ENCODE results near the gene PCDH9. TPM values are rescaled to one million over a fixed set of nuclear protein-coding genes. Genes with fewer than 3 reads are reported as not detected.

PCDH9 gene
- total and polyA plus RNA-seq, 2 of the 13 experiments (the other 11 are each of a cell fraction or from before 2014, with no cell fraction given) = 0.09 TPM; not detected in 1

DNA sequence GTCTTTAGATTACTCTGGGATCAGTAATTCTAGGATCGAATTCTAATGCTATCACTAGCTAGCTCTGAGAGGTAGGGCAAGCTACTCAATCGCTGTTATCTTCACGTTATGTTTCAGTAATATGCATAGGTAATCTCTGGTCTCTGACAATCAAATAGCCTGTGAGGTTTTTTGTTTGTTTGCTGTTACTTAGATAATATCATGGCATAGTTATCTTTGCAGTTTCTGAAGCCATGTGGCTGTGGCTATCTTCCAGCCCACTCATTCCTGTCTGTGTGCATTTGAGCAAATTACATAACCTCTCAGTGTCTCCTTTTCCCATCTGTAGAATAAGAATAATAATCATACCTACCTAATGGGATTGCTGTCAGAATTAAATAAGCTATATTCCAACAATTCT, 330.2 kb downstream of the PCDH9 start:
- H2AFZ ChIP-seq (ENCODE audit: low read length) = no peak overlapping the region
- ChIA-PET CTCF (ENCODE audit: low intra/inter-chr PET ratio, low total read pairs) (no interaction called here), POLR2A (no interaction called here)
- FAIRE-seq (no peak), ATAC-seq (no peak), DNase-seq (ENCODE audit: low spot score) (no peak)
- 2% methylated on average over 3 of the region's 3 CpGs for WGBS (ENCODE audit: low lambda C conversion rate)
- no TSS peak for BruUV-seq (replicated peaks)
- no peaks in the 10 kb centered on the region for H4K20me1 ChIP-seq (ENCODE audit: insufficient read depth, low read length)
- H3K4me2 ChIP-seq (ENCODE audit: low read depth, low read length) = no peak overlapping the region
- H3K27ac ChIP-seq (ENCODE audit: extremely low read length, insufficient read depth, low read length) = no peak overlapping the region
- no peaks in the 10 kb centered on the region for H3K27me3 ChIP-seq (ENCODE audit: control insufficient read depth in 1 of 2, insufficient read depth in 2 of 2, low read length in 2 of 2)
- no peaks in the 10 kb centered on the region for H3K79me2 ChIP-seq (ENCODE audit: insufficient read depth, low read length)
- intact Hi-C loops (cut with micrococcal nuclease; ENCODE audit: unreplicated experiment) (no loop called here), in situ Hi-C loops (cut with HindIII; ENCODE audit: extremely low pct_ligation_motif_present, low pct_unique_long_range_greater_than_20kb) (no loop called here)
- no peak overlapping the region for H3K9ac ChIP-seq (ENCODE audit: insufficient read depth, low read depth, low read length)
- no peaks in the 10 kb centered on the region for H3K4me1 ChIP-seq (ENCODE audit: insufficient read depth, low read length)
- no peak overlapping the region for H3K4me3 ChIP-seq (replicated peaks in 1 of 3; ENCODE audit: insufficient read depth in 1 of 3, low read depth in 2 of 3, low read length in 3 of 3)
- no peaks in the 10 kb centered on the region for H3K36me3 ChIP-seq (replicated peaks in 1 of 2; ENCODE audit: control insufficient read depth in 1 of 2, insufficient read depth in 2 of 2, low read length in 2 of 2)
- H3K9me3 ChIP-seq (ENCODE audit: low read length) = no peaks in the 10 kb centered on the region
- TF ChIP-seq ZNF652 (CRISPR knock-in tag; IDR thresholded peaks at IDR 0.05; ENCODE audit: borderline replicate concordance, low read depth) = no peak
- TF ChIP-seq AGO2 (optimal IDR thresholded peaks at IDR 0.05; ENCODE audit: low read depth, low read length) = no peak
- no peak for TF ChIP-seq ZC3H13 (CRISPR knock-in tag; IDR thresholded peaks at IDR 0.05)
- no peak for TF ChIP-seq THAP11 (CRISPR knock-in tag; IDR thresholded peaks at IDR 0.05)
- TF ChIP-seq, protein P1, sequence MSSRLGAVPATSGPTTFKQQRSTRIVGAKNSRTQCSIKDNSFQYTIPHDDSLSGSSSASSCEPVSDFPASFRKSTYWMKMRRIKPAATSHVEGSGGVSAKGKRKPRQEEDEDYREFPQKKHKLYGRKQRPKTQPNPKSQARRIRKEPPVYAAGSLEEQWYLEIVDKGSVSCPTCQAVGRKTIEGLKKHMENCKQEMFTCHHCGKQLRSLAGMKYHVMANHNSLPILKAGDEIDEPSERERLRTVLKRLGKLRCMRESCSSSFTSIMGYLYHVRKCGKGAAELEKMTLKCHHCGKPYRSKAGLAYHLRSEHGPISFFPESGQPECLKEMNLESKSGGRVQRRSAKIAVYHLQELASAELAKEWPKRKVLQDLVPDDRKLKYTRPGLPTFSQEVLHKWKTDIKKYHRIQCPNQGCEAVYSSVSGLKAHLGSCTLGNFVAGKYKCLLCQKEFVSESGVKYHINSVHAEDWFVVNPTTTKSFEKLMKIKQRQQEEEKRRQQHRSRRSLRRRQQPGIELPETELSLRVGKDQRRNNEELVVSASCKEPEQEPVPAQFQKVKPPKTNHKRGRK (CRISPR knock-in tag; IDR thresholded peaks at IDR 0.05) = no peak
- no peak for TF ChIP-seq ZNF577 (CRISPR knock-in tag; IDR thresholded peaks at IDR 0.05; ENCODE audit: borderline replicate concordance, low read depth)
- TF ChIP-seq ZNF225 (CRISPR knock-in tag; IDR thresholded peaks at IDR 0.05) = no peak
- TF ChIP-seq, protein P2, sequence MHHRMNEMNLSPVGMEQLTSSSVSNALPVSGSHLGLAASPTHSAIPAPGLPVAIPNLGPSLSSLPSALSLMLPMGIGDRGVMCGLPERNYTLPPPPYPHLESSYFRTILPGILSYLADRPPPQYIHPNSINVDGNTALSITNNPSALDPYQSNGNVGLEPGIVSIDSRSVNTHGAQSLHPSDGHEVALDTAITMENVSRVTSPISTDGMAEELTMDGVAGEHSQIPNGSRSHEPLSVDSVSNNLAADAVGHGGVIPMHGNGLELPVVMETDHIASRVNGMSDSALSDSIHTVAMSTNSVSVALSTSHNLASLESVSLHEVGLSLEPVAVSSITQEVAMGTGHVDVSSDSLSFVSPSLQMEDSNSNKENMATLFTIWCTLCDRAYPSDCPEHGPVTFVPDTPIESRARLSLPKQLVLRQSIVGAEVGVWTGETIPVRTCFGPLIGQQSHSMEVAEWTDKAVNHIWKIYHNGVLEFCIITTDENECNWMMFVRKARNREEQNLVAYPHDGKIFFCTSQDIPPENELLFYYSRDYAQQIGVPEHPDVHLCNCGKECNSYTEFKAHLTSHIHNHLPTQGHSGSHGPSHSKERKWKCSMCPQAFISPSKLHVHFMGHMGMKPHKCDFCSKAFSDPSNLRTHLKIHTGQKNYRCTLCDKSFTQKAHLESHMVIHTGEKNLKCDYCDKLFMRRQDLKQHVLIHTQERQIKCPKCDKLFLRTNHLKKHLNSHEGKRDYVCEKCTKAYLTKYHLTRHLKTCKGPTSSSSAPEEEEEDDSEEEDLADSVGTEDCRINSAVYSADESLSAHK (CRISPR knock-in tag; IDR thresholded peaks at IDR 0.05; ENCODE audit: borderline replicate concordance) = no peak
- no peak for TF ChIP-seq ZNF331 (CRISPR knock-in tag; IDR thresholded peaks at IDR 0.05)
- TF ChIP-seq ZNF772 (CRISPR knock-in tag; IDR thresholded peaks at IDR 0.05) = no peak
- TF ChIP-seq, protein P3, sequence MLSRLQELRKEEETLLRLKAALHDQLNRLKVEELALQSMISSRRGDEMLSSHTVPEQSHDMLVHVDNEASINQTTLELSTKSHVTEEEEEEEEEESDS (CRISPR knock-in tag; IDR thresholded peaks at IDR 0.05; ENCODE audit: borderline replicate concordance) = no peak
